Activated B cell treated with CpG ODN at 0.5 μM for 24 hours (primary cell): ENCODE data around the gene FRYL. TPM values are rescaled to one million over a fixed set of nuclear protein-coding genes. Genes with fewer than 3 reads are reported as not detected.
"Not testable (repeated sequence)": the region's sequence is repeated elsewhere in the genome, so short reads cannot be mapped to it uniquely, and the experiment has no call there.

ENCODE experiments used
- ATAC-seq: fragments of 200-7000 bp; cut with Tn5 transposase; one replicate; pipeline ENCODE4 v1.10.0; 2021; ENCODE audit warnings: low read depth, mild to moderate bottlenecking, moderate library complexity
- CTCF ChIA-PET: fragments of 350-600 bp; sonication (Branson Sonifier 250); formaldehyde crosslinking; loops from one replicate; lab custom pipeline; 2021; ENCODE audit warnings: antibody characterized with exemption; lab: Charles Lee
- POLR2A ChIA-PET: fragments of 350-600 bp; sonication (Branson Sonifier 250); formaldehyde crosslinking; loops from one replicate; lab custom pipeline; 2021; ENCODE audit warnings: antibody characterized with exemption; lab: Charles Lee
- DNase-seq: peaks from one replicate; pipeline ENCODE4 v3.0.0; 2022
- H3K27ac Mint-ChIP-seq: one replicate; pipeline ENCODE4 v1.8.0; 2020; ENCODE audit warnings: mixed read lengths
- H3K27me3 Mint-ChIP-seq: one replicate; pipeline ENCODE4 v1.8.0; 2021; ENCODE audit warnings: mixed read lengths
- H3K36me3 Mint-ChIP-seq: one replicate; pipeline ENCODE4 v1.8.0; 2021; ENCODE audit warnings: low read depth, mixed read lengths
- H3K4me1 Mint-ChIP-seq: one replicate; pipeline ENCODE4 v1.8.0; 2021; ENCODE audit warnings: mixed read lengths
- H3K4me3 Mint-ChIP-seq: one replicate; pipeline ENCODE4 v1.8.0; 2020; ENCODE audit warnings: mild to moderate bottlenecking, mixed read lengths
- H3K9me3 Mint-ChIP-seq: one replicate; pipeline ENCODE4 v1.8.0; 2020; ENCODE audit warnings: mixed read lengths
- intact Hi-C: fragments of 100-400 bp; cut with micrococcal nuclease; formaldehyde crosslinking; loops from one replicate; pipeline ENCODE4 v1.15.1; 2024
- total RNA-seq: library from RNA; stranded (reverse); gene quantifications from 2 replicates; pipeline ENCODE4 v1.2.3, GENCODE V29; 2022
- TF ChIP-seq, protein P1 (sequence below): fragments of 200-600 bp; IDR thresholded peaks from one replicate; pipeline ENCODE4 v1.8.0; 2022; ENCODE audit warnings: antibody characterized with exemption, mild to moderate bottlenecking

The FRYL gene
- total RNA-seq, 1 donor from 2014 or later, result 91.5 TPM

DNA sequence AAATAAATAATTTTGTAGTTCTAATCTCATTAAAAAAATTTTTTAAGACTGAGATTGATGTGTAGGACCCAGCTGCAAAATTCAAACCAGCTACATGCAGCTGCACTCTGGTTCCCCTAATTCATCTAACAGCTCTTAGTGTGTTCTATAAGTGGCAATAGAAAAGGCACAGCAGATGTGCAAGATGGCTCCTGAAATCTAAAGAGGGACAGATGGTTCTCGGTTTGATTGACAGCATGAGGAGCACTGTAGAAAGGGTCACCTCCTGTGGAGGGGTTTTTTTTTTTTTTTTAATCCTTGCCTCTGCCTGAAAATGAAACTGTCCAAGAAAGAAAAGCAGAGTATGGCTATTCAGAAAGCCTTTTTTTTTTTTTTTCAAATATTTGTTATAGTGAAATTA lies 33.9 kb upstream of the FRYL start:
- ATAC-seq (no peak), DNase-seq (no peak)
- intact Hi-C loops, result no loop called here
- Mint-ChIP-seq H3K27ac (no peak overlapping the region), H3K27me3 (no peaks in the 10 kb centered on the region), H3K4me1 (peaks cover 23% of the 10 kb centered on the region), H3K36me3 (no peaks in the 10 kb centered on the region), H3K4me3 (no peak overlapping the region), H3K9me3 (no peaks in the 10 kb centered on the region)
- CTCF ChIA-PET, result no interaction called here
- TF ChIP-seq, protein P1, sequence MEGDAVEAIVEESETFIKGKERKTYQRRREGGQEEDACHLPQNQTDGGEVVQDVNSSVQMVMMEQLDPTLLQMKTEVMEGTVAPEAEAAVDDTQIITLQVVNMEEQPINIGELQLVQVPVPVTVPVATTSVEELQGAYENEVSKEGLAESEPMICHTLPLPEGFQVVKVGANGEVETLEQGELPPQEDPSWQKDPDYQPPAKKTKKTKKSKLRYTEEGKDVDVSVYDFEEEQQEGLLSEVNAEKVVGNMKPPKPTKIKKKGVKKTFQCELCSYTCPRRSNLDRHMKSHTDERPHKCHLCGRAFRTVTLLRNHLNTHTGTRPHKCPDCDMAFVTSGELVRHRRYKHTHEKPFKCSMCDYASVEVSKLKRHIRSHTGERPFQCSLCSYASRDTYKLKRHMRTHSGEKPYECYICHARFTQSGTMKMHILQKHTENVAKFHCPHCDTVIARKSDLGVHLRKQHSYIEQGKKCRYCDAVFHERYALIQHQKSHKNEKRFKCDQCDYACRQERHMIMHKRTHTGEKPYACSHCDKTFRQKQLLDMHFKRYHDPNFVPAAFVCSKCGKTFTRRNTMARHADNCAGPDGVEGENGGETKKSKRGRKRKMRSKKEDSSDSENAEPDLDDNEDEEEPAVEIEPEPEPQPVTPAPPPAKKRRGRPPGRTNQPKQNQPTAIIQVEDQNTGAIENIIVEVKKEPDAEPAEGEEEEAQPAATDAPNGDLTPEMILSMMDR, result no peak
- POLR2A ChIA-PET, result interaction anchor here (1.4 to 2.2 kb wide), 2 partner anchors 17 to 34 kb away, joined by 10 to 15 read pairs; partner anchors contain the start of genes FRYL and OCIAD1

DNA sequence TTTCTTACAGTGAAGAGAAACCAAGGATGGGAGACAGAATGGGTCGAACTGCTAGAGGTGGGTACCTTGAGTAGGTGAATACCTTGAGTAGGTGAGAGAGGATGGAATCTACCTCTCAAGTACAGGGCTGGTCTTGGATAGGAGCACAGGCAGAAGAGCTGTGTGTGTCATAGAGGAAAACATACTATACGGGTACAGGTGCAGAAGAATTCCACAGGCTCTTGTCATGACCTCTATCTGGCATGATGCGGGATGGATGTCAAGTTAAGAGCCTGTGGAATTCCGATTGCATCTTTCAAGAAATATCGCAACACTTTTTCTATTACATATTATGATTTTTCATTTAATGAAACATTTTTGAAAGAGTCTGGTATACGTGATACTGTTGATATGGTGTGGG lies 32.8 kb upstream of the FRYL start:
- DNase-seq (no peak), ATAC-seq (no peak)
- intact Hi-C loops, result no loop called here
- TF ChIP-seq, protein P1, result no peak
- H3K9me3 Mint-ChIP-seq, result no peaks in the 10 kb centered on the region
- peaks cover 23% of the 10 kb centered on the region for H3K4me1 Mint-ChIP-seq
- ChIA-PET CTCF (no interaction called here), POLR2A (interaction anchor here (0.6 kb wide), 1 partner anchor 12 kb away, joined by 3 read pairs; no protein-coding TSS in a partner anchor)
- no peak overlapping the region for H3K4me3 Mint-ChIP-seq
- no peaks in the 10 kb centered on the region for H3K27me3 Mint-ChIP-seq
- no peak overlapping the region for H3K27ac Mint-ChIP-seq
- H3K36me3 Mint-ChIP-seq, result no peaks in the 10 kb centered on the region

DNA sequence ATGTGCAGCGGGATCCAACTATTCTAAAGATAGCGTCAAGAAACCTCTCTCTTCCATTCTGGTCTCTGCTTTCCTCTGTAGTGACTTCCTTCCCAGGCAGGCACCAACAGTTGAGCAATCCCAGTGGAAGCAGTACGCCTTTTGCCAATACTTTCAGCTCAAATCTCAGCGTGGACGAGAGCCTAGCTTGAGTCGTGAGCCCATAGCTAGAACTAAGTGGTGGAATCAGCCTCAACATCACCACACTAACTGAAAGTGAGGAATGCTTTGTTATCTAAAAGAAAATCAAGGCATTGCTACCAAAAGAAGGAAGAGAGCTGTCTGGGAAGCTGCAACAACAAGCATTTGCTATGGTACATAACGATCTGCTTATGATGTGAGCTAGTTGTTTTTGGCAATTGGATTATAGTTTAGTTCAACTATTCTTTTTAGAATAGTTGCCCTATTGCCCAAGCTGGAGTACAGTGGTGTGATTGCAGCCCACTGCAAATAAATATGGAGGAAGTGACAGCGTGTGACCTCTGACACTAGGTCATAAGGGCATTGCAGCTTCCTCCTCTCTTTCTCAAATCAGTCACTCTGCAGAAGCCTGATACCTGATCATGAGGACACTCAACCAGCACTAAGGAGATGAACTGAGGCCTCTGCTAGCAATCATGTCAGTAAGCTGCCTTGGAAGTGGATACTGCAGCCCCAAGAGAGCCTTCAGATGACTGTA lies 24.7 kb upstream of the FRYL start:
- Mint-ChIP-seq H3K4me3 (no peak overlapping the region), H3K36me3 (no peaks in the 10 kb centered on the region), H3K9me3 (no peaks in the 10 kb centered on the region), H3K27ac (no peak overlapping the region), H3K27me3 (no peaks in the 10 kb centered on the region), H3K4me1 (no peaks in the 10 kb centered on the region)
- POLR2A ChIA-PET, result no interaction called here
- TF ChIP-seq, protein P1, result no peak
- ATAC-seq, result no peak
- CTCF ChIA-PET, result no interaction called here
- intact Hi-C loops, result no loop called here
- DNase-seq, result no peak

DNA sequence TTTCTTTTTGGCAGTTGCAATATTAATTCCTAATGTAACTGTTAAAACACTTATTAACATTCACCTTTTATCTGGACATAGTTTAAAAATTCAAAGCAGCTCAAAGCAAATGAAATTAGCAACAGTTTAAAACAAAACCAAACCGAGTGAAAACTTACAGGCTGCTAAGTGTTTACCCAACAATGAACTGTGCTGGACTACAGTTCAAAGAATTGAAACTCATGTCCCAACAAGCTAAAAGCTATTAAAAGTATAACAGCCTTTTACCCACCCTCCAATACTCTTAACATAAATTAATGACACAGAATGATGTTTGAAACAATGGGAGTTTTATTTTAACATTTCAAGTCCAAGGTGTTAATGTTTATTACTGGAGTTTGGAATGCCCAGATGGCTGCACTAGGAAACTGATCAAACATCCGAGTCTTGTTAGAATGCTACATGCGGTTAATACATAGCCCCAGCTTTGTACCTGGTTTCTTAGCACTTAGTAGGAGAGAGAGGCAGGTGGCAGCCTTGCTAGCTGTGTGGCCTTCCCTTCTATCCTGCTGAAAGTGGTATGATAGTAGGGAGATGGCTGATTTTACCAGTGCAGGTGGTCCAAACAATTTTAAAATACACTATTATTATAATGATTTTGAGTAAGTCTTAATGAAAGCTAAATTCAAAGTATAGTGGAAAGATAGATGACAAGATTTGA lies 21.1 kb upstream of the FRYL start:
- no peak overlapping the region for H3K27ac Mint-ChIP-seq
- intact Hi-C loops, result no loop called here
- ATAC-seq, result no peak
- ChIA-PET CTCF (no interaction called here), POLR2A (no interaction called here)
- no peaks in the 10 kb centered on the region for H3K9me3 Mint-ChIP-seq
- no peak for DNase-seq
- peaks cover 9% of the 10 kb centered on the region for H3K4me1 Mint-ChIP-seq
- no peaks in the 10 kb centered on the region for H3K36me3 Mint-ChIP-seq
- H3K27me3 Mint-ChIP-seq, result no peaks in the 10 kb centered on the region
- H3K4me3 Mint-ChIP-seq, result no peak overlapping the region
- TF ChIP-seq, protein P1, result no peak

DNA sequence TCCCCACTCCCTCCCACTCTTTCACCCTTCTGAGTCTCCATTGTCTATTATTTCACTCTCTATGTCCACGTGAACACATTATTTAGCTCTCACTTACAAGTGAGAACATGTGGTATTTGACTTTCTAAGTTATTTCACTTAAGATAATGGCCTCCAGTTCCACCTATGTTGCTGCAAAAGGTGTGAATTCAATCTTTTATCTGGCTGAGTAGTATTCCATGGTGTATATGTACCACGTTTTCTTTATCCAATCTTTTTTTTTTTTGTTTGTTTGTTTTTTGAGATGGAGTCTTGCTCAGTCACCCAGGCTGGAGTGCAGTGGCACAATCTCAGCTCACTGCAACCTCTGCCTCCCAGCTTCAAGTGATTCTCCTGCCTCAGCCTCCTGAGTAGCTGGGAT lies 20.1 kb upstream of the FRYL start:
- H3K27ac Mint-ChIP-seq, intact Hi-C loops, H3K36me3 Mint-ChIP-seq, H3K9me3 Mint-ChIP-seq, H3K4me3 Mint-ChIP-seq, H3K27me3 Mint-ChIP-seq, CTCF ChIA-PET, ATAC-seq, DNase-seq: not testable (repeated sequence)
- H3K4me1 Mint-ChIP-seq, result peaks cover 18% of the 10 kb centered on the region
- POLR2A ChIA-PET, result interaction anchor here (0.6 to 1.2 kb wide), 2 partner anchors 12 to 20 kb away, joined by 3 to 4 read pairs; no protein-coding TSS in a partner anchor
